Activated CD4-positive, alpha-beta T cell treated with anti-CD3 and anti-CD28 coated beads, Interleukin-2, amount 10 ng/mL, durations not matched to agents 7 days and 5 days (primary cell): Measurements from ENCODE around the gene UGT2B17. TPM values are rescaled to one million over a fixed set of nuclear protein-coding genes. Genes with fewer than 3 reads are reported as not detected.
"Not testable (repeated sequence)": the region's sequence is repeated elsewhere in the genome, so short reads cannot be mapped to it uniquely, and the experiment has no call there.

ENCODE experiments used
- CTCF ChIA-PET: fragments of 350-600 bp; sonication (Branson Sonifier 250); formaldehyde crosslinking; loops from one replicate; lab custom pipeline; 2021; ENCODE audit warnings: antibody characterized with exemption; lab: Charles Lee
- POLR2A ChIA-PET: fragments of 350-600 bp; sonication (Branson Sonifier 250); formaldehyde crosslinking; loops from one replicate; lab custom pipeline; 2021; ENCODE audit warnings: antibody characterized with exemption; lab: Charles Lee
- DNase-seq: peaks from one replicate; pipeline ENCODE4 v3.0.0-alpha.2; 2020
- H3K27ac Mint-ChIP-seq: one replicate; pipeline ENCODE4 v1.8.0; 2021; ENCODE audit warnings: mild to moderate bottlenecking, moderate library complexity, mixed read lengths
- H3K27me3 Mint-ChIP-seq: one replicate; pipeline ENCODE4 v1.8.0; 2021; ENCODE audit warnings: mixed read lengths
- H3K36me3 Mint-ChIP-seq: one replicate; pipeline ENCODE4 v1.8.0; 2021; ENCODE audit warnings: low read depth, mixed read lengths
- H3K4me1 Mint-ChIP-seq: one replicate; pipeline ENCODE4 v1.8.0; 2021; ENCODE audit warnings: mixed read lengths
- H3K4me3 Mint-ChIP-seq: one replicate; pipeline ENCODE4 v1.8.0; 2021; ENCODE audit warnings: mild to moderate bottlenecking, moderate library complexity, mixed read lengths
- H3K9me3 Mint-ChIP-seq: one replicate; pipeline ENCODE4 v1.8.0; 2021; ENCODE audit warnings: mixed read lengths
- total RNA-seq, 2 experiments: library from RNA; stranded (reverse); gene quantifications; one replicate each; pipeline ENCODE4 v1.2.3, GENCODE V29; 2021

Gene UGT2B17
- total RNA-seq, 2 experiments from 2014 or later = not detected

DNA sequence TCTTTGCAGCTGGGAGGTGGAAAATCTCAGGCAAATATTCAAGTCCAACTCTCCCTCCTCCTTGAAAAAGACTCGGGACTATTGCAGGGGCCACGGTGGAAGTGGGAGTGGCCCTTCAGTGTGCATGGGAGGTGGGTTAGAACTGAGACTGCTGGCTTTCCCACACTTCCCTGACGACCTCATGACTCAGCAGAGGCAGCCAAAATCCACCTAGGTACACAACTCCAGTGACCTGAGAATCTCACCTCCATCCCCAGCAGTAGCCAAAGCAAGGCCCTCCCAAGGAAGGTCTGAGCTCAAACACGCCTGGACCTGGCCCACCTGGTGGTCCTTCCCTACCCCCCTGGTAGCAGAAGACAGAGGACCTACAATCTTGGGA lies 6.2 kb upstream of the UGT2B17 start:
- POLR2A ChIA-PET = no interaction called here
- CTCF ChIA-PET = no interaction called here
- DNase-seq = no peak
- Mint-ChIP-seq H3K4me3 (no peak overlapping the region), H3K36me3 (no peaks in the 10 kb centered on the region), H3K27me3 (no peaks in the 10 kb centered on the region), H3K9me3 (no peaks in the 10 kb centered on the region), H3K27ac (no peak overlapping the region), H3K4me1 (no peaks in the 10 kb centered on the region)

DNA sequence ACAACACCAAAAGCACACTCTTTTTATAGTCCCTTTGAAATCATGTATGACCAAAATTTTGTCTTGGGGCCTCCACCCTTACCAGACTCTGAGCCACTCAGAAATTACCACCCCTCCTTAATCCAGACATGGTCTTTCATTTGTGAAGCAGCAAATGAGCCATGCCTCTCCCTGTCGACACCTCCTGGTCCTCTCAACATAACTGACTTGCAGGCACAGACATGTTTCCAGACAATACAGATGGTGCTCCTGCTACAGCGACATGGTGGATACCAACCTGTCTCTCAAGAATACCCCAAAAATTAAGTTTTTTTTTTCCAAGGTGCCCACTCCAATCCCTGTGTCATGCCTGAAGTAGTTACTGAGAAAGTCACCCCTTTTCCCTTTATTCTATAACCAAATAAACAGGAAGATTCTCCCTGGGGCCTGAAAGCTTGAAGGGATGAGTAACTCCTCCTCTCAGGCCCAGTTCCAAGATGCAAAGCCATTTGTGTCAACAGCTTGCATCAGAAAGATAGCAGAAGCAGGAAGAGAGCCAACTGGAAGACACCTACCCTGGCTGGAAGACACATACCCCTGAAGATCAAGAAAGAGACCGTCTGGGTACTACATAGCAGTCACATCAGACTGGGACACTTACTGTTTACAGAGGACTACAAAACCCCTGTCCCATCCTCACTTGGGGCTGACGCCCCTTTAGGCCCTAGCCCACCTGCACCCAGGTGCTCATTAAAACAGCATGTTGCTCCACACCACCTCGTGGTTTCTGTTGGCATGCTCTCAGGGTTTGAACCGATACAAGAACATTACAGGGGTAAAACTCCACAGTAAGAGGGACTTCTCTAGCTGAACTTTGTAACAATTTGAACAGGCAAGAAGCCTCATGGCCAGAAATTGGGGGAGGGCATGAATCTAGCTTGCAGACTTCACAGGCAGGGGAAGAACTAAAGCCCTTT lies 5.5 kb upstream of the UGT2B17 start:
- POLR2A ChIA-PET = no interaction called here
- no peak overlapping the region for H3K4me3 Mint-ChIP-seq
- H3K4me1 Mint-ChIP-seq = no peaks in the 10 kb centered on the region
- H3K36me3 Mint-ChIP-seq = no peaks in the 10 kb centered on the region
- H3K27me3 Mint-ChIP-seq = no peaks in the 10 kb centered on the region
- no peaks in the 10 kb centered on the region for H3K9me3 Mint-ChIP-seq
- CTCF ChIA-PET = no interaction called here
- no peak for DNase-seq
- H3K27ac Mint-ChIP-seq = no peak overlapping the region

DNA sequence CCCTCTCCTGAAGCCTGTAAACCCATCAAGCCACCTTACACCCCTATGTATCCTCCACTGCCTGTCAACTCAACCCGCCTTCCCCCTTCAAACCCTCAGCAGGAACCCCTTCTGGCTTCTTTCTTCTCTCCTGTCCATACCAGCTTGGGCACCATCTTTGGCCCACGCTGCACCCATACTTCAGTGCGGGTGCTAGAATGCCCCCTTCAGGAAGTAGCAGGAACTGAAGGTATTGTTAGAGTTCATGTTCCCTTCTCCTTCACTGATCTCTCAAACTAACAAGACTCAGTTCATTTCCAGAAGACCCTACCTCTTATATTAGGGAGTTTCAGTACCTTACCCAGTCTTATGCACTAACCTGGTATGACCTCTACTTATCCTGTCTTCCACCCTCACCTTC lies 1.5 kb upstream of the UGT2B17 start:
- DNase-seq = no peak
- ChIA-PET POLR2A (no interaction called here), CTCF (no interaction called here)
- Mint-ChIP-seq H3K27ac (no peak overlapping the region), H3K4me1 (no peaks in the 10 kb centered on the region), H3K9me3 (no peaks in the 10 kb centered on the region), H3K4me3 (no peak overlapping the region), H3K36me3 (no peaks in the 10 kb centered on the region), H3K27me3 (no peaks in the 10 kb centered on the region)

DNA sequence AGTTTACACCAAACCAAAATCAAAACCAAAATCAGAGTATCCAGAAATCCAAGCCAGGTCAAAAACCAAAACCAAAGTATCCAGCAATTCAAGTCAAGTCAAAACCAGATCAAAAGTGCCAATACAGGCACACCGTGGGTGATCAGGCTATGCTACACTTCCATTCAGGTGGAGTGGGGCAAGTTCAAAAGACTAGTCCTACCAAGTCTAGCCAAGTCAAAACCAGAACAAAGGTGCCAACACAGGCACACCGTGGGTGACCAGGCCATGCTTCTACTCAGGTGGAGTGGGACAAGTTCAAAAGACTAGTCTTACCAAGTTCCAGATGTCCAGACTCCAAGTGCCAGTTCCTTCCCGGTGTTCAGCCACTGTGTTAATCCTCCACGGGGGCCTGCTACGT lies 486 bp downstream of the UGT2B17 start:
- CTCF ChIA-PET, H3K4me3 Mint-ChIP-seq, H3K36me3 Mint-ChIP-seq, POLR2A ChIA-PET, H3K4me1 Mint-ChIP-seq, DNase-seq, H3K9me3 Mint-ChIP-seq, H3K27me3 Mint-ChIP-seq, H3K27ac Mint-ChIP-seq: not testable (repeated sequence)

DNA sequence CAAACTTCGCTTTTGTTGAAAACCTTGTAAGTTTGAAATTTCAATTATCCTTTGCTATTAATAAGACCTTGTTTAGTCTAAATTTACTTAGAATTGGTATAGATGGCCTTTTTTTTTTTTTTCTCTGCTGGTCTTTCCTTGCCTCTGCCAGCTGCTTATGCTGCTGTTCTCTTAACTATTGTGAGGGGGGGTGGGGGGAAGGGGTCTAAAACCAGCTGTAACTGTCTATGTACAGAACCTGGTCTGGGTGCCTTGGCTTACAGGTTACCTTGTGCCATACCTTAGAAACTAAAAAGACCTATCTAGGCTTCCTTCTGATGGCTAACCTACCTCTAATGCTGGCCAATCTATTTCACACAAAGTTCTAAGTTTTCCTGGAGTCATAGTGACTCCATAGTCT lies 1.0 kb downstream of the UGT2B17 start:
- no peaks in the 10 kb centered on the region for H3K9me3 Mint-ChIP-seq
- H3K4me3 Mint-ChIP-seq = no peak overlapping the region
- ChIA-PET POLR2A (no interaction called here), CTCF (no interaction called here)
- no peak overlapping the region for H3K27ac Mint-ChIP-seq
- no peaks in the 10 kb centered on the region for H3K27me3 Mint-ChIP-seq
- H3K36me3 Mint-ChIP-seq = no peaks in the 10 kb centered on the region
- no peaks in the 10 kb centered on the region for H3K4me1 Mint-ChIP-seq
- no peak for DNase-seq

DNA sequence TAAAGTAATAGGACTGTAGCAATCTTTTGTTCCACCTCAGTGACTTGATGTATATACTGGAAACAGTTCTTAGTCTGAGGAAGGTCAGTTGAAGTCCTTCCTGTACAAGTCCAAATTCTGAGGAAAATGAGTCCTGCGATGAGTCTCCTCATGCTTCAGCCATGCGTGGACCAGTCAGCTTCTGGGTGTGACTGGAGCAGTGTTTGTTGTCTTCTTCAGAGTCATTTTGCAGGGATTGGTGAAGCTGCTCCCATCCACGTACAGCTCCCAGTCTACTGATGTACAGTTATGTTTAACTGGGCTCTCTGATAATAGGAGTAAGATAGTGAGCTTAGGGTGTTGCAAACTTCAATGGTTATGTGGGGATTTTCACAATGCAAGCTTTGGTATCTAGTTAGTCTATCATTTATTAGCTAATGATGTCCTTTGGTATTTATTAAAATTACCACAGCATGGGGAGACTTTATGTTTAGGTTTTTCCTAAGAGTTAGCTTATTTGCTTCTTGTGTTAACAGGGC lies 3.4 kb downstream of the UGT2B17 start:
- Mint-ChIP-seq H3K9me3 (no peaks in the 10 kb centered on the region), H3K4me3 (no peak overlapping the region), H3K4me1 (no peaks in the 10 kb centered on the region), H3K36me3 (no peaks in the 10 kb centered on the region), H3K27me3 (no peaks in the 10 kb centered on the region), H3K27ac (no peak overlapping the region)
- DNase-seq = no peak
- ChIA-PET CTCF (interaction anchor here (0.5 kb wide), 1 partner anchor 107 kb away, joined by 3 read pairs; no protein-coding TSS in a partner anchor), POLR2A (no interaction called here)

DNA sequence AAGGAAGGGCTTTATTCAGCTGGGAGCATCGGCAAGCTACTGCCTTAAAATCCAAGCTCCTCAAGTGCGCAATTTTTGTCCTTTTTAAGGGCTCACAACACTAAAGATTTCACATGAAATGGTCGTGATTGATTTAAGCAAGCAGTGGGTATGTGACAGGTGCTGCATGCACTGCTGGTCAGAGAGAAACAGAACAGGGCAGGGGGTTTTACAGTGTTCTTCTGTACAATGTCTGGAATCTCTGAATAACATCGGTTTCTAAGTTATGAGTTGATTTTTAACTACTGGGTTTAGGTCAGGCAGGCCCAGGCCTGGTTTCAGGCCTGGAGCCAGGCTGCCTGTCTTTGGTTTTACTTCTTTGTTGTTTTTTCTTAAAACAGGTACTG lies 6.0 kb downstream of the UGT2B17 start:
- Mint-ChIP-seq H3K4me1 (no peaks in the 10 kb centered on the region), H3K36me3 (no peaks in the 10 kb centered on the region), H3K4me3 (no peak overlapping the region), H3K9me3 (no peaks in the 10 kb centered on the region), H3K27me3 (no peaks in the 10 kb centered on the region), H3K27ac (no peak overlapping the region)
- ChIA-PET POLR2A (no interaction called here), CTCF (no interaction called here)
- DNase-seq = no peak

DNA sequence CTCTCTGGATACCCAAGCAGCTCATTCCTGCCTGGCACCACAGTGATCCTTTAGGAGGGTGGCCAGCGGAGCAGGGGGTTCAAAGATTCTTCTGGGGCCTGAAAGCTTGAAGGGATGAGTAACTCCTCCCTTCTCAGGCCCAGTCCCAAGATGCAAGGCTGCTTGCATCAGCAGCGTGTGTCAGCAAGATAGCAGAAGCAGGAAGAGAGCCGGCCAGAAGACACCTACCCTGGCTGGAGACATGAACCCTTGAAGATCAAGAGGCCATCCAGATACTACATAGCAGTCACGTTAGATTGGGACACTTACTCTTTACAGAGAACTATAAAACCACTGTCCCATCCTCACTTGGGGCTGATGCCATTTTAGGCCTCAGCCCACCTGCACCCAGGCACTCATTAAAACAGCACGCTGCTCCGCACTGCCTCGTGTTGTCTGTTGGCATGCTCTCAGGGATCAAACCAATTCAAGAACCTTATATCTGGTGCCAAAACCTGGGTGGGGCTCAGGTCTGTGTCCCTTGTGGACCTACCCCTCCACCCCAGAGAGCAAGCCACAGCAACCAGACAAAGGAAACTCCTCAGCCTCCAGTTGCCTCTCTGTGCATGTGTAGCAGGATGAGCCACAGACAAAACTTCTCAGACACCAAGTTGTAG lies 6.5 kb downstream of the UGT2B17 start:
- no peaks in the 10 kb centered on the region for H3K9me3 Mint-ChIP-seq

DNA sequence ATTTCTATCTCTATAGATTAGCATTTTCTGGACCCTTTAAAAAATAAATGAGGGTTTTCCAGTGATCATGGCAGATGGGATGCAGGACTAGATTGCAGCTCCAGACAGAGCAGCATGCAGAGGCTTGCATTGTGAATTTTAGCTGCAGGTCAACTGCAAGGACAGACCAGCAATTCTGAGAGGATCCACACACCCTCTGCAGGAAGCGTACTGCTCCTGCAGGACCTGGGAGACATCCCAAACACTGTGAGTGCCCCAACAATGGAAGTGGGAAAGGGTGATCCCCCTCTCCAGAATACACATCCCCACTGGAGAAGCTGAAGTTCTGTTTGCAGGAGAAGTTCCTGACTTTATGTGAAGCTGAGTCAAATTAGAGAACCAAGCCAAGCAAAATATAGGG lies 7.1 kb downstream of the UGT2B17 start:
- H3K36me3 Mint-ChIP-seq, H3K27me3 Mint-ChIP-seq, DNase-seq, H3K4me3 Mint-ChIP-seq, POLR2A ChIA-PET, H3K27ac Mint-ChIP-seq, CTCF ChIA-PET, H3K4me1 Mint-ChIP-seq, H3K9me3 Mint-ChIP-seq: not testable (repeated sequence)

More for the DNA sequence above, 6.5 kb downstream of the UGT2B17 start:
- no peak for DNase-seq
- Mint-ChIP-seq H3K27me3 (no peaks in the 10 kb centered on the region), H3K4me1 (no peaks in the 10 kb centered on the region), H3K36me3 (no peaks in the 10 kb centered on the region), H3K27ac (no peak overlapping the region), H3K4me3 (no peak overlapping the region)
- POLR2A ChIA-PET = no interaction called here
- CTCF ChIA-PET = no interaction called here

DNA sequence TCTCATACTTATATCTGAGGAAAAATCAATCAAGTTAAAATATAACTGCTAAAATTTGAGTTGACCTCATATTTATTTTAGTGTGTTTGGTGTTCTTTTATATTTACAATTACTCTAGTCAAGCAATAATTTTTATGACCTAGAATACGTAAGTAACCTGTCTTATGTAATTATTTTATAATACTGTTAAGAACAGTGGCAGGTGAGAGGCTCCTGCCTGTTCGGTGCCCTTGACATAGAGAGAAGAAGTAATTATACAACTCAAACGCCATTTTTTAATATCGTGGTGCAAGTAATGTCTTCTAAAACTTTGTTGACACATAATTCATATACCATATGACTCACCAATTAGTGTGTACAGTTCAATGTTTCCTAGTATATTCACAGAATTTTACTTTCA lies 7.6 kb downstream of the UGT2B17 start:
- H3K4me3 Mint-ChIP-seq, H3K4me1 Mint-ChIP-seq, POLR2A ChIA-PET: not testable (repeated sequence)

DNA sequence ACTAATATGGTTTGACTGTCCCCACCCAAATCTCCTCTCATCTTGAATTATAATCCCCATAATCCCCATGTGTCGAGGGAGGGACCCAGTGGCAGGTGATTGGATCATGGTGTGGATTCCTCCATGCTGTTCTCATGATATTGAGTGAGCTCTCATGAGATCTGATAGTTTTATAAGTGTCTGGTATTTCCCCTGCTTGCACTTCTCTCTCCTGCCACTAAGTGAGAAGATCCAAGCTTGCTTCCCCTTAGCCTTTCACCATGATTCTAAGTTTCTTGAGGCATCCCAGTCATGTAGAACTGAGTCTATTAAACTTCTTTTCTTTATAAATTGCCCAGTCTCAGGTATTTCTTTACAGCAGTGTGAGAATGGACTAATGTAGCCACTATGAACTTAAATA lies 9.8 kb downstream of the UGT2B17 start:
- H3K4me3 Mint-ChIP-seq, H3K36me3 Mint-ChIP-seq, DNase-seq, CTCF ChIA-PET, H3K9me3 Mint-ChIP-seq, H3K27me3 Mint-ChIP-seq, POLR2A ChIA-PET, H3K4me1 Mint-ChIP-seq, H3K27ac Mint-ChIP-seq: not testable (repeated sequence)

More for the DNA sequence above, 7.6 kb downstream of the UGT2B17 start:
- H3K9me3 Mint-ChIP-seq, H3K27me3 Mint-ChIP-seq, H3K36me3 Mint-ChIP-seq, H3K27ac Mint-ChIP-seq, DNase-seq, CTCF ChIA-PET: not testable (repeated sequence)

DNA sequence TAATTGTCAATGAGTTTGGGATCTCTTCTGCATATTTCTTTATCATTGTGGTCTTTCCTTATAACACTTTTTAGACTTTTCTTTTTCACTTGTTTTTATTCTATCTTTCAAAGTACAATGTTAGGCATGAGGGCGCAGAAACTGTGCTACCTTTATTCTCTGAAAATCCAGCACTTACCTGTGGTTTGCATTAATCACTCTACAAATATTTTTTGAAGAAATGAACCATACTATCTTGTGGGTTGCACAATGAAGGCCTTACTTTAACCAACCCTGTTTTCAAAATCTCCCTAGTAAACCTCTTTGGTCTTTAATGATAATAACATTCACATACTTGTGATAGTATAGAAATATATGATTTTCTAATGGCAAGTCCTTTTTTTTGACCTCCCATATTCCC lies 11.0 kb downstream of the UGT2B17 start:
- POLR2A ChIA-PET, H3K36me3 Mint-ChIP-seq, DNase-seq, H3K4me1 Mint-ChIP-seq, H3K27ac Mint-ChIP-seq, CTCF ChIA-PET, H3K27me3 Mint-ChIP-seq, H3K9me3 Mint-ChIP-seq, H3K4me3 Mint-ChIP-seq: not testable (repeated sequence)

DNA sequence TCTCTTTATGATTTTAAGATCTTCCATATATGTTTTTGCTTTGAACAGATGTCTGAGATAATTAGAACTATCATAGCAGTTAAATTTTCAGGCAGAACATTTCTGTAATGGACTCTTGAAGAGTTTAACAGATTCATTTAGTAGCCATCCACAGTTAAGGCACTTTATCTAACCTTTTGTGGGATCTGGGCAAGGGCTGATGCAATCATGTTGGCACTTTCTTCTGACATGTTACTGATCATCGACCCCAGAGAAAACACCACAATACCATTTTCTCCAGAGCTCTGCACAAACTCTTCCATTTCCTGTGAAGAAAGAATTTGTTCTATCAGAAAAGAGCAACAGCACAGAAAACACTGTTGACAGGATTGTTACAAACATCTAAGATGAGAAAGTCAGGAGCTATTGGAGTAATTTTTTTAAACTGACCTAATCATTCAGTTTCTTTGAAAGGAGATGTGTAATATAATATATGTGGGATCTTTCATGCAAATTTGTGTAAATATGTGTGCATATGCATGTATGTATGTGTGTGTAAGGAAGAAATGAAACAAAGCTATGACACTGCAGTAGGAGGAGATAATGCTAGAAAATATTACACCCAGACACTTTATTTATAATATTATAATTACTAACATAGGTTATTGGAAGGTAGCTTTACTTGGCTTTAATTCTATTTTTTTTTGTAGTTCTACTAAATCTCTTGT lies 15.6 kb downstream of the UGT2B17 start:
- H3K27ac Mint-ChIP-seq, H3K4me1 Mint-ChIP-seq, H3K27me3 Mint-ChIP-seq, H3K4me3 Mint-ChIP-seq, DNase-seq, H3K36me3 Mint-ChIP-seq, CTCF ChIA-PET, POLR2A ChIA-PET, H3K9me3 Mint-ChIP-seq: not testable (repeated sequence)
